HG03469 (cell line): ENCODE results near the gene ROMO1.
"Not testable (repeated sequence)": the region's sequence is repeated elsewhere in the genome, so short reads cannot be mapped to it uniquely, and the experiment has no call there.

ENCODE experiments used
- ATAC-seq: cut with Tn5 transposase; IDR thresholded peaks from one replicate; pipeline ENCODE4 v1.9.1; 2021; ENCODE audit warnings: mild to moderate bottlenecking, moderate library complexity, moderate number of reproducible peaks; ENCODE audit not compliant: unreplicated experiment

ROMO1 gene

DNA sequence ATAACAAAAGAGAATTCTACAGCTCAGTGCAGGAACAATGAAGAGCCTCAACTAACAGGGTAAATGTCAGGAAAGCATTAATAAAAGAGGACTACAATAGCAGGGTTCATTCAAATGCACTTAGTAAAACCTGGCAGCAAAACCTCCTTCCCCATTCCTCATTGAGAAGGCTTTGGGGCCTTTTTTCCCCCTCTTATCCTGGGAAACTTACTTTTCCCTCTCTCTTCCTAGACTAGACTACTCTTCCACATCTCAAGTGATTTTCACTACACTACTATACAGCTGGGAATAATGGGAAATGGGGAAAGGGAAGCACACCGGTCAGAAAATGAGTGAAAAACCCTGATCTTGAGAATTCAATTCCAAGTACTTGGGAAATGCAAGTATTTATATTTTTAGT, 10.1 kb downstream of the ROMO1 start:
- ATAC-seq: no peak

DNA sequence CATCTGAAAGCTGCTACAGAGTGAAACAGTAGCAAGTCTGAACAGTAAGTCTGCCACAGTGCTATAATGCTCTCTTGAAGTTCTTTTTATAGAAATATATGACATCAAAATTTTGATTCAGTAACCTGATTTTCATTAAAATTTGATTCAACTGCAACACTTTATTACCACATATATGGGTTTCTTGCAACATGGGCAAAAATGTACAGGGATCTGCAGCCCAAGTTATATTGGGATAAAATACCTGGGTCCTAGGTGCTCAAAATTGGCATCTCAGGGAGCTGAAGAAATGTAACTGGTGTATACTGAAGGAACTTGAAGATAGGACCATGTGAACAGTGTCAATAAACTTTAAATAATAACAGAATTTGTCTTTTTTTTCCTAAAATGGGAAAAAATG, 10.8 kb downstream of the ROMO1 start:
- ATAC-seq: no peak

DNA sequence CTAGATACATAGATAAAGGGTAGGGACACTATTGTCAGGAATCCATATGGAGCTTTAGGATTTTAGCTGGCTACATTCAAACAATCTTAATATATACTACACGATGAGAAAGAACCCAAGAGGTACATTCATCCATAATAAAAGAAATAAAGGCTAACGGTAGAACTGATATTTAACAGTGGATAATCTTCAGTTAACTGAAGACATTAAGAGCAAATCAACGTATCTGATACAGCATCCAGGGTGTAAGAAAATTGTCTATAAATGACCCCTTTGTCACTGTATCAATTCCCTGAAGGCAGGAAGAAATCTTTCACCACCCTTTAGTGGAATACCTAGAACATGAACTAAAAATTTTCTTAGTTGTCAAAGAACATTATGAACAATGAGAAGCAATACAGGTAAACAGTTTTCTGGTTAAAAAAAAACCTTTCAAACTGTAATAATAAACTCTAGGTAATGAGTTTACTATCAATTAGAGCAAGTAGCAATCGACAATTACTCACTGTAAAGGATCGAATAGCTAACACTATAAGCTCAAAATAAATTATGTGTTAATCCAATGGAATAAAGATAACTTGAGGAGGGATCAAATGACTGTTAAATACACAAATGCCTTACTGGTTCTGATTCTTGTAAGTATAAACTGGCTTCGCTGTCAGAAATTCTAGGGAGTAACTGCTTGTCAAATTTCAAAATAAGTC, 11.8 kb downstream of the ROMO1 start:
- no peak for ATAC-seq

DNA sequence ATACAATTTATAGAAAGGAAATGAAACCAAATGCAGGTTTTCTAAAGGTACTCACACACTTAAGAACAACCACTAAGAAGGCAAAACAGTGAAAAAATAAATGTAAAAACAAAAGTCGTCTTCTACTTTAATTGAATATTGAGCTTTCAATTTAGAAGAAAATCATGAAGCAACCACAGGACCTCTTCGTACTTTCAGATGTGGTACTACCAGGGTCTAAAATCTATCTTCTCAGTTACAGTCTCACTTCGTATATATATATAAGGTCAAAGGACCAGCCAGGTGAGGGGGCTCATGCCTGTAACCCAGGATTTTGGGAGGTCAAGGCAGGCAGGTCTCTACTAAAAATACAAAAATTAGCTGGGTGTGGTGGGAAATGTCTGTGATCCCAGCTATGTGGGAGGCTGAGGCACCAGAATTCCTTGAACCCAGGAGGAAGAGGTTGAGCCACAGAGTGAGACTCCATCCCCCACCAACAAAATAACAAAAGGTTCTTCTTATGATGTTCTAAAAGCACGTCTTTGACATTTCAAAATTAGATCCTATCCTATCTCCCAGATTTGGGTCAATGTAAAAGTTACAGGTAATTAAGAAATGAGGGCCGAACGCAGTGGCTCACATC, 12.5 kb downstream of the ROMO1 start:
- no peak for ATAC-seq

DNA sequence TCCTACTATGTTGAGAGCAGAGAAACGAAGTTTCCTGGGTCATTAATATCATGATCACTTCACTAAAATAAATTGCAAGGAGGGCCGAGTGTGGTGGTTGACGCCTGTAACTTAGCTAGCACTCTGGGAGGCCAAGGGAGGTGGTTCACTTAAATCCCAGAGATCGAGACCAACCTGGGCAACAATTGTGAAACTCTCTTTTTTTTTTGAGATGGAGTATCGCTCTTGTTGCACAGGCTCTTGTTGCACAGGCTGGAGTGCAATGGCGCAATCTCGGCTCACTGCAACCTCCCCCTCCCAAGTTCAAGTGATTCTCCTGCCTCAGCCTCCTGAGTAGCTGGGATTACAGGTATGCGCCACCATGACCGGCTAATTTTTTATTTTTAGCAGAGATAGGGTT, 13.9 kb downstream of the ROMO1 start:
- ATAC-seq: not testable (repeated sequence)

DNA sequence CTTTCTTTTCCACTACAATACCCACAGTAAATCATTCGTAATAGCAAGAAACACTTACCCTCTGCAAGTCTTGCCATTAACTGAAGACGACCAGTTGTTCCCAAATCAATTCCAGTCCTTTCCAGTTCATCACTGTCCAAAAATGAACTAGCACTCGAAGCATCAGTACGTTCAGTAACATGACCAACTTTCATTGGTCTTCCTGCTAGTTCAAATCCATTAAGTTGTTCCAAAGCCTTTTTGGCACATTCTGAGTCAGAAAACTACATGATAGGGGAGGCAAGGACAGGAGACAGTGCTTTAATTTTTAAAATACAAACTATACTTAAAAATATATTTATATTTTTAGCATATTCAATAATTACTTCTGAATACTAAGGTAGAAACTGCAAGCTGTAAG, 14.9 kb downstream of the ROMO1 start:
- no peak for ATAC-seq

DNA sequence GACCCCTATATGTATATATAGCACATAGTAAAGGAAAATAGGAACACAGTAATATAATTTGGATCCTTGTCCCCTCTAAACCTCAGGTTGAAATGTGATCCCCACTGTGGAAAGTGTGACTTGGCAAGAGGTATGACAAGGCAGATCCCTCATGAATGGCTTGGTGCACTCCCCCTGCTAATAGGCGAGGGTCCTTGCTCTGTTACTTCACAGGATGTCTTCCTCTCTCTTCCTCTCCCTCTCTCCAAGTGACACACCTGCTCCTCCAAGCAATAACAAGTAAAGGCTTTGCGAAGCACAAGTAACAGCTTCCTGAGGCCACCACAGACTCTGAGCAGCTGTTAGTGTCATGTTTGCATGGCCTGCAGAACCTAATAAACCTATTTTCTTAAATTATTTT, 16.4 kb downstream of the ROMO1 start:
- no peak for ATAC-seq

DNA sequence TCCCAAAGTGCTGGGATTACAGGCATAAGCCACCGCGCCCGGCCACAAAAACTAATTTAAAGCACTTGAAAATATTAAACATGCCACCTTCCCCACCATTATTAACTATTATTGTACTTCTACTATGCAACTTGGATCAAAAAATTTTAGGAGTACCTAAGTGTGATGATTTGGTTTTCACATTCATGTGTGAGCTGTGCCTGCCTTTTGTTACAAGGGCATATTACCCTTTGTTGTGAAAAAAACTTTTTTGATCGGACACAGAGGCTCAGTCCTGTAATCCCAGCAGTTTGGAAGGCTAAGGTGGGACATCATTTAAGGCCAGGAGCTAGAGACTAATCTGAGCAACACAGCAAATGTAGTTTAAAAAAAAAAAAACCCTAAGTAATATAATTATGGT, 17.1 kb downstream of the ROMO1 start:
- ATAC-seq: no peak

DNA sequence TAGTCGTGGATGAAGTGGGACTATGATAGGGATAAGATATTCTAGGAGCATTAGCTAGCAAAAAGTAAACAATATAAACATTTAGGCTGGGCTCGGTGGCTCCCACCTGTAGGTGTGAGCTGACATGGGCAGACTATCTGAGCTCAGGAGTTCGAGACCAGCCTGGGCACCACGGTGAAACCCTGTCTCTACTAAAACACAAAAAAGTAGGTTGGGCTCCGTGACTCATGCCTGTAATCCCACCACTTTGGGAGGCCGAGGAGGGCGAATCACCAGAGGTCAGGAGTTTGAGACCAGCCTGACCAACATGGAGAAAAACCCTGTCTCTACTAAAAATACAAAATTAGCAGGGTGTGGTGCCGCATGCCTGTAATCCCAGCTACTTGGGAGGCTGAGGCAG, 19.1 kb downstream of the ROMO1 start:
- not testable (repeated sequence) for ATAC-seq

DNA sequence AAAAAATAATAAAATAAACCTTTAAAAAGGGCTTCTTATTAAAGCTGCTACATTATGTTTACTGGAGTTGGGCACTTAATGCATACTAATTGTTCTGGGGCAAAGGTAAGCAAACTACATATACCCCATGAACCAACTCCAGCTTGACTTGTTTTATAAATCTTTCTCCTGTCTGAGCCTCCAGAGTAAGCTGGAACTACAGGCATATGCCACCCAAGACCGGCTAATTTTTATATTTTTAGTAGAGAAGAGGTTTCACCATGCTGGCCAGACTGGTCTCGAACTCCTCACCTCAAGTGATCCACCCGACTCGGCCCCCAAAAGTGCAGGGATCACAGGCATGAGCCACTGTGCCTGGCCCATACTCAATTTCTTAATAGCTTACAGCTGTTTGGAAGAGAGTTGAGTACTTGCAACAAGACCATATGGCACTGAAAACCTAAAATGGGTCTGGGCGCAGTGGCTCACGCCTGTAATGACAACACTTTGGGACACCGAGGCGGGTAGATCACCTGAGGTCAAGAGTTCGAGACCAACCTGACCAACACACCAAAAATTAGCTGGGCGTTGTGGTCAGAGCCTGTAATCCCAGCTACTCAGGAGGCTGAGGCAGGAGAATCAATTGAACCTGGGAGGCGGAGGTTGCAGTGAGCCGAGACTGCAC, 19.9 kb downstream of the ROMO1 start:
- ATAC-seq: no peak

DNA sequence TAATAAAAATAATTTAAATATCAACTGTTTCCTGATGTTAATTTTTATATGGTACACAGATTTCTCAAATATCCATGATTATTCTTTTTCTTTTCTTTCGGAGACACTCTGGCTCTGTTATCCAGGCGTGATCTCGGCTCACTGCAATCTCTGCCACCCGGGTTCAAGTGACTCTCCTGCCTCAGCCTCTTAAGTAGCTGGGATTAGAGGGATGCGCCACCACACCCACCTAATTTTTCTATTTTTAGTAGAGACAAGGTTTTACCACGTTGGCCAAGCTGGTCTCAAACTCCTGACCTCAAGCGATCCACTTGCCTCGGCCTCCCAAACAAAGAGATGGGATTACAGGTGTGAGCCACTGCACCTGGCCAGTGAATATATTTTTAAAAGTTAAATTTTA, 20.5 kb downstream of the ROMO1 start:
- no peak for ATAC-seq

DNA sequence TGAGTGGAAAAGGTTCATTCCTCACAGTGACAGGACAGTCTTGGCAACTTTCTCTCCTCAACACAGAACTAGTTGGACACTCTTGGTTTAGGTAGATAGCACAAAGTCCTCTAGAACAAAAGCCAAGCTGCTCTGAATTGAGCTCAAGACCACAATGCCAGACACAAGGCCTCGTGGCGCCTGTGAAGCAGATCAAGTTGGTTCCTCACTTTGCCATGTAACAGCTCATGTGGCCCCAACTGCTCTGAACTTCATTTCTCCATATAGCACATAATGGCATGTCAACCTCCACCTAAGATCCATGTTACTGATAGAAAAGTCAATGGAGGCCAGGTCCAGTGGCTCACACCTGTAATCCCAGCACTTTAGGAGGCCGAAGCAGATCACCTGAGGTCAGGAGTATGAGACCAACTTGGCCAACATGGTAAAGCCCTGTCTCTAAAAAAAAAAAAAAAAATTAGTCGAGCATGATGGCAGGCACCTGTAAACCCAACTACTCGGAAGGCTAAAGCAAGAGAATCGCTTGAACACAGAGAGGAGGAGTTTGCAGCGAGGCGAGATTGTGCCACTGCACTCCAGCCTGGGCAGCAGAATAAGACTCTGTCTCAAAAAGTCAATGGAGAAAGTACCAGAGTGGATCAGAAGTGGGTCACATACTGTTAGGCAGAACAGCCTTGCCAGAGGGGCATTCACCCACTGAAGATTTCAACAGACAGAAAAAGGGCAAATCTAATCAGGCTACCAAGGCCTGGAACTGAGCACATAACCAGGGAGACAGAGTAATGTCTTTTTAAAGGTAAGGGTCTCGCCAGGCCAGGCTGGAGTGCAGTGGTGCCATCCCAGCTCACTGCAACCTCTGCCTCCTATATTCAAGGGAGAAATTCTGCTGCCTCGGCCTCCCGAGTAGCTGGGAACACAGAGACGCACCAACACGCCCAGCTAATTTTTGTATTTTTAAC, 21.2 kb downstream of the ROMO1 start:
- no peak for ATAC-seq

DNA sequence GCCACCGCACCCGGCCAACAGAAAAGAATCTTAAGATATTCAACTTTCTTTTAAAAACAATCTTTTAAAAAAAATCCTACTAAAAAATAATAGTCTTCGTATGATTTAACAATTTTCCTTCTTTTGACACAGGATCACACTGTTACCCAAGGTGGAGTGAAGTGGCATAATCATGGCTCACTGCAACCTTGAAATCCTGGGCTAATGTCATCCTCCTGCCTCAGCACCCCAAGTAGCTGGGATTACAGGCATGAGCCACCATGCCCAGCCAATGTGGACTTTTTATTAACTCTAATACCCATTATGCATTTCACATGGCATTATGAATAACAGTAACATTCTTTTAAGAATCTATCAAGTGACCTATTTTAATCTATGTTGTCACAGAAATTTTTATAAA, 22.0 kb downstream of the ROMO1 start:
- no peak for ATAC-seq

DNA sequence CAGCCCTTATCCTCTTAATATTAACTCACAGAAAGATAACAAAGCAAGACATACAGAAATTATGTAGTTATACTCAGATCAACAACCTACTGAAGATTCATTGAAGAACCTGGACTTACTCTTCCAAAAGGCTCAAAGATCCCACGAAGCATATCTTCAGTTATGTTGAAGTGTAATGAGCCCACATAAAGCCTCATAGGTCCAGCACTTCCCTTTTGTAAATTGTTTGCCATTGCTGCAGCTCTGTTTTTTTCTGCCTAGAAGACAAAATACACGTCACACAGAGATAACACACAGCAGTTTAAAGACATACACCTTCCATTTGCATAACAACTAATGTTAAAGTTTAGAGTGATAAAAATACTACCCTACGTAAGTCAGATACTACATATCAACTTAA, 22.4 kb downstream of the ROMO1 start:
- ATAC-seq: no peak

DNA sequence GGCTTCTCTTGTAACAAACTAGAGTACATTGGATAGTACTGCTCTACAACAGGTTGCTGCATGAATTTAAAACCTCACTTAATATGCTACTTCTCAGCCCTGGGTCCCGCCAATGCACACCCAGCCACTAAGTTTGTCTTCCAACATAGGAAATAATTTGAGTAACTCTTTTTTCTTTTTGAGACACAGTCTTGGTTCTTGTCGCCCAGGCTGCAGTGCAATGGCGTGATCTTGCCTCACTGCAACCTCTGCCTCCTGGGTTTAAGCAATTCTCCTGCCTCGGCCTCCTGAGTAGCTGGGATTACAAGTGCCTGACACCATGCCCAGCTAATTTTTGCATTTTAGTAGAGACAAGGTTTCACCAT, 24.1 kb downstream of the ROMO1 start:
- not testable (repeated sequence) for ATAC-seq

DNA sequence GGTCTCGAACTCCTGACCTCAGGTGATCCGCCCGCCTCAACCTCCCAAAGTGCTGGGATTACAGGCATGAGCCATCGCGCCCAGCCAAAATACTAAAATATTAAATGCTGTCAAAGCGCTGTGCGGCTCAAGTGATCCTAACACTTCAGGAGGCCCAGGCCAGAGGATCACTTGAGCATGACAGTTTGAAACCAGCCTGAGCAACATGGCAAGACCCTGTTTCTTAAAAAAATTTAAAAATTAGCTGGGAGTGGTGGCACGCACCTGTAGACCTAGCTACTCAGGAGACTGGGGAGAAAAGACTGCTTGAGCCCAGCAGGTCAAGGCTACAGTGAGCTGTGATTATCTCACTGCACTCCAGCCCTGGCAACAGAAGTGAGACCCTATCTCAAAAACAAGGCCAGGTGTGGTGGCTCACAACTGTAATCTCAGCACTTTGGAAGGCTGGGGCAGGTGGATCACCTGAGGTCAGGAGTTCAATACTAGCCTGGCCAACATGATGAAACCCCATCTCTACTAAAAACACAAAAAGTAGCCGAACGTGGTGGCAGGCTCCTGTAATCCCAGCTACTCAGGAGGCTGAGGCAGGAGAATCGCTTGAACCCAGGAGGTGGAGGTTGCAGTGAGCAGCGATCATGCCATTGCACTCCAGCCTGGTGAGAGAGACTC, 24.6 kb downstream of the ROMO1 start:
- not testable (repeated sequence) for ATAC-seq

DNA sequence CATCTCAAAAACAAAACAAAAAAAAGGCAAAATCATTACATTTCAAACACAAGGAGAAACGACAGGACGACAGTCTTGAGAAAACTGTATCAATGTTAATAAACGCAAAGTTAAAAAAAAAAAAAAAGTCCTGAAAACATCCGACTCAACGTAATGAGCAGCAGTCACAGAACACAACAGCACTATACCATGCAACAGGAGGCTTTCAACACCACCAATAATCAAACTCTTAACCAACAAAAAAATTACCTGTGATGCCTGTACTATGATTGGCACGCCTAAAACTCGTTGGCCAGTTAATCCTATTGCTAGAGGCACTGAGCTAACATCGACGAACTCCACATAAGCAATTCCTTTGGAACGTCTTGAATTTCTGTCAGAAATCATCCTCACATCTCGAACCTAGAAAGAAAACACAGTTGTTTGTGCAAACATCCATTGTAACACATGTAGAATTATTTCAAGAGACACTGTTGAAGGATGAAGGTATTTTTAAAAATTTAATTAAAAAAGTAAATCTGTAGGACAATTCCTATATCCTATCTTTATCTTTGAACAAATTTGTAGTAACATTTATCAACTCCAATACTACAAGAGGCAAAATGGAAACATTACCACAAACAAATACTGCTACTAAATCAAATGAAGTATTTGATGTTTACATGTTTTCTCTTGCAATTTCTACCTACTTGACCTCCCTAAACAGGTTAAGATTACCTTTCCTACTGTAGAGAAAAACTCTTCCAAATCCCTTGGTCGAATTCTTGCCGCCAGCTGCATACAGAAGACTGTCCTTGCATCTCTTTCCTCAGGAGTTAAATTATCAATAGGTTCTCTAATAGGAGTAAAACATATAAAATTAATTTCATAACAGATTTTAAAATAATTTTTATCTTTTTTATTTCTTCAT, 25.4 kb downstream of the ROMO1 start:
- no peak for ATAC-seq

DNA sequence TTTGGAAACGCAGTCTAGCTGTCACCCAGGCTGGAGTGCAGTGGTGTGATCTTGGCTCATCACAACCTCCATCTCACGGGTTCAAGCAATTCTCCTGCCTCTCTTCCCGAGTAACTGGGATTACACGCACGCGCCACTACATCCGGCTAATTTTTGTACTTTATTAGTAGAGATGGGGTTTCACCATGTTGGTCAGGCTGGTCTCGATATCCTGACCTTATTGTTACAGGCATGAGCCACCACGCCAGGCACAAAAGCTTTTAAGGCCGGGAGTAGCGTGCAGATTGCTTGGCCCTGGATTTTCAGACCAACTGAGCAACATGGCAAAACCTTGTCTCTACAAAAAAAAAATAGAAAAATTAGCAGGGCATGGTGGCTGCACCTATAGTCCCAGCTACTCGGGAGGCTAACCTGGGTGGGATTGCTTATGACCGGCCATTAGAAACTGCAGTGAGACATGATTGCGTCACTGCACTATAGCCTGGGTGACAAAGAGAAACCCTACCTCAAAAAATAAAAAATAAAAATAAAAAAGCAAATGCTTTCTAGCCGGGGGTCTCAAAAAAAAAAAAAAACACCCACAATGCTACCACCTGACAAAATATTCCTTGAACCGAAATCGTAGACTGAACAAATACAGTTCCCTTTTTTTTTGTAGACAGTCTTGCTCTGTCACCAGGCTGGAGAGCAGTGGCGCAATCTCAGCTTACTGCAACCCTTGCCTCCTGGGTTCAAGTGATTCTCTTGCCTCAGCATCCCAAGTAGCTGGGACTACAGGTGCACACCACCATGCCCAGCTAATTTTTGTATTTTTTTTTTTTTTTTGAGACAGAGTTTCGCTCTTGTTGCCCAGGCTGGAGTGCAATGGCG, 27.9 kb downstream of the ROMO1 start:
- ATAC-seq: no peak
